Measurements from ENCODE around the gene ITPRIP. TPM values are rescaled to one million over a fixed set of nuclear protein-coding genes. Genes with fewer than 3 reads are reported as not detected.

The ITPRIP gene
- total and polyA plus RNA-seq, 8 donors, result 1.8 to 7.1 (median 2.6) TPM

GRCh38 chr10:104291439-104291951 is 46.8 kb downstream of the ITPRIP start:
- Histone ChIP-seq H3K27ac (no peak overlapping the region), H3K36me3 (no peaks in the 10 kb centered on the region), H3K9me3 (no peaks in the 10 kb centered on the region), H3K4me1 (no peaks in the 10 kb centered on the region), H3K27me3 (no peaks in the 10 kb centered on the region), H3K4me3 (no peak overlapping the region)
- 3 to 4% methylated on average over 26 of the region's 26 CpGs for WGBS, 2 donors
- peak; percentile 96 to 100 (median 99) for ATAC-seq
- DNase-seq, result peak; percentile 77 to 94 (median 86)
- intact Hi-C loops (cut with DNase I), result no loop called here
- peak; percentile 67 for FAIRE-seq
- TF ChIP-seq, protein P1, sequence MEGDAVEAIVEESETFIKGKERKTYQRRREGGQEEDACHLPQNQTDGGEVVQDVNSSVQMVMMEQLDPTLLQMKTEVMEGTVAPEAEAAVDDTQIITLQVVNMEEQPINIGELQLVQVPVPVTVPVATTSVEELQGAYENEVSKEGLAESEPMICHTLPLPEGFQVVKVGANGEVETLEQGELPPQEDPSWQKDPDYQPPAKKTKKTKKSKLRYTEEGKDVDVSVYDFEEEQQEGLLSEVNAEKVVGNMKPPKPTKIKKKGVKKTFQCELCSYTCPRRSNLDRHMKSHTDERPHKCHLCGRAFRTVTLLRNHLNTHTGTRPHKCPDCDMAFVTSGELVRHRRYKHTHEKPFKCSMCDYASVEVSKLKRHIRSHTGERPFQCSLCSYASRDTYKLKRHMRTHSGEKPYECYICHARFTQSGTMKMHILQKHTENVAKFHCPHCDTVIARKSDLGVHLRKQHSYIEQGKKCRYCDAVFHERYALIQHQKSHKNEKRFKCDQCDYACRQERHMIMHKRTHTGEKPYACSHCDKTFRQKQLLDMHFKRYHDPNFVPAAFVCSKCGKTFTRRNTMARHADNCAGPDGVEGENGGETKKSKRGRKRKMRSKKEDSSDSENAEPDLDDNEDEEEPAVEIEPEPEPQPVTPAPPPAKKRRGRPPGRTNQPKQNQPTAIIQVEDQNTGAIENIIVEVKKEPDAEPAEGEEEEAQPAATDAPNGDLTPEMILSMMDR (IDR thresholded peaks at IDR 0.05), result peak; percentile 100

DNA sequence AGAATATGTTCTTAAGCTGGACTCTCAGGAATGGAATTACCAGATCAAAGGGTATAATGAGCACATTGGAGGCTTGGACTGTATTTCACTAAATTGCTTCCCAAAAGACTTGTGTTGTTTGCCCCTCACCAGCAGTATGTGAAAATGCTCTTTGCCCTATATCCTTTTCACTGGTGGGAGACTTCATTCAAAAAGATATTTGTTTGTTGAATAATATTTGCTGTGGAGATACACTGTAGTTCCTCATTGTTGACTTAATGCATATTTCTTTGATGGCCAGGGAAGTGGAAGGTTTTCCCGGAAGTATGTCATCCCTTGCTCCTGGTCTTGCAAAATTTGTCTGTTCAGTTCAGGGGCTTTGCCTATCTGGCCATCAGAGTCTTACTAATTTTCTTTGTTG is 49.9 kb downstream of the ITPRIP start:
- no peak for FAIRE-seq
- Histone ChIP-seq H3K27me3 (no peaks in the 10 kb centered on the region), H3K36me3 (no peaks in the 10 kb centered on the region), H3K9me3 (no peaks in the 10 kb centered on the region), H3K4me3 (no peak overlapping the region), H3K27ac (no peak overlapping the region), H3K4me1 (no peaks in the 10 kb centered on the region)
- TF ChIP-seq, protein P1 (IDR thresholded peaks at IDR 0.05), result no peak
- no peak for DNase-seq
- intact Hi-C loops (cut with DNase I), result no loop called here
- no peak for ATAC-seq
- WGBS, 2 donors, result 33 to 48% methylated on average over 1 of the region's 1 CpG

GRCh38 chr10:104286939-104287338 is 51.3 kb downstream of the ITPRIP start:
- WGBS, 2 donors, result 88 to 92% methylated on average over 2 of the region's 2 CpGs

GRCh38 chr10:104284846-104285245 is 53.4 kb downstream of the ITPRIP start:
- H3K27ac ChIP-seq, result no peak overlapping the region
- H3K36me3 ChIP-seq, result no peaks in the 10 kb centered on the region
- DNase-seq, result no peak
- 90 to 91% methylated on average over 7 of the region's 7 CpGs for WGBS, 2 donors
- TF ChIP-seq, protein P1 (IDR thresholded peaks at IDR 0.05), result no peak
- ATAC-seq, result no peak
- intact Hi-C loops (cut with DNase I), result loop anchor here in 1 of 3 donors (5.0 kb wide), 1 partner anchor 62 kb away; no protein-coding TSS in a partner anchor
- H3K4me1 ChIP-seq, result no peaks in the 10 kb centered on the region
- H3K9me3 ChIP-seq, result no peaks in the 10 kb centered on the region
- H3K27me3 ChIP-seq, result no peaks in the 10 kb centered on the region
- H3K4me3 ChIP-seq, result no peak overlapping the region
- no peak for FAIRE-seq

More at GRCh38 chr10:104286939-104287338, 51.3 kb downstream of the ITPRIP start:
- Histone ChIP-seq H3K4me1 (no peaks in the 10 kb centered on the region), H3K27ac (no peak overlapping the region), H3K27me3 (no peaks in the 10 kb centered on the region), H3K9me3 (no peaks in the 10 kb centered on the region), H3K36me3 (no peaks in the 10 kb centered on the region), H3K4me3 (no peak overlapping the region)
- intact Hi-C loops (cut with DNase I), result no loop called here
- DNase-seq, result no peak
- ATAC-seq, result no peak
- no peak for FAIRE-seq
- TF ChIP-seq, protein P1 (IDR thresholded peaks at IDR 0.05), result no peak

- TF ChIP-seq, protein P1 (IDR thresholded peaks at IDR 0.05), result no peak
- H3K36me3 ChIP-seq, result no peaks in the 10 kb centered on the region
- H3K27me3 ChIP-seq, result no peaks in the 10 kb centered on the region
- no peak for ATAC-seq
- DNase-seq, result no peak
- WGBS, 2 donors, result 79 to 81% methylated on average over 3 of the region's 3 CpGs
- no peaks in the 10 kb centered on the region for H3K4me1 ChIP-seq
- no peak overlapping the region for H3K27ac ChIP-seq
- no peak overlapping the region for H3K4me3 ChIP-seq
- H3K9me3 ChIP-seq, result no peaks in the 10 kb centered on the region
- intact Hi-C loops (cut with DNase I), result loop anchor here in 1 of 3 donors (5.0 kb wide), 1 partner anchor 66 kb away; no protein-coding TSS in a partner anchor
- FAIRE-seq, result no peak
Measured at GRCh38 chr10:104281694-104282093, 56.6 kb downstream of the ITPRIP start.
